ENCODE results near the gene TUG1.

Gene TUG1

DNA sequence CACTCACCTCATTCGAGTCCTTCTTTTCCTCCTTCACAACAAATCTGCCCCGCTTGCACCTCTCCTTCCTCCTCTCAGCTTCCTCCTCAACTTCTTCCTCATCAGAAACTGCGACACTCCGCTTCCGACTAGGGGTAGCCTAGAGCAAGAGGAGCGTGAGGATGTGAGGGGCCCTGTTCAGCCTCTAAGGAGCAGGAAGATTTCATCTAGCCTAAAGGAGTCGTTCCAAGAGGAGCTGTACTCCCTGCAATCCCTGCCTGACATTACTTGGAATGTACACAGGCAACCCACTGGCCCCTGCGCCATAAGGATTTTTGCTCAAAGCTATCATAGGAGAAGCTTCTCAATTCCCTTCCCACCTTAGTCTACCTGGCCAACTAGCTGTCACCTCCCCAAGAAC lies 35.0 kb upstream of the TUG1 start:
- Histone ChIP-seq H3K4me1 (ENCODE audit: insufficient read depth, low read length) (no peaks in the 10 kb centered on the region), H3K36me3 (ENCODE audit: insufficient read depth, low read length) (peaks cover 46% of the 10 kb centered on the region), H3K9ac (ENCODE audit: low read depth, low read length) (no peak overlapping the region), H3K9me3 (ENCODE audit: control insufficient read depth, insufficient read depth, low read length) (no peaks in the 10 kb centered on the region)

DNA sequence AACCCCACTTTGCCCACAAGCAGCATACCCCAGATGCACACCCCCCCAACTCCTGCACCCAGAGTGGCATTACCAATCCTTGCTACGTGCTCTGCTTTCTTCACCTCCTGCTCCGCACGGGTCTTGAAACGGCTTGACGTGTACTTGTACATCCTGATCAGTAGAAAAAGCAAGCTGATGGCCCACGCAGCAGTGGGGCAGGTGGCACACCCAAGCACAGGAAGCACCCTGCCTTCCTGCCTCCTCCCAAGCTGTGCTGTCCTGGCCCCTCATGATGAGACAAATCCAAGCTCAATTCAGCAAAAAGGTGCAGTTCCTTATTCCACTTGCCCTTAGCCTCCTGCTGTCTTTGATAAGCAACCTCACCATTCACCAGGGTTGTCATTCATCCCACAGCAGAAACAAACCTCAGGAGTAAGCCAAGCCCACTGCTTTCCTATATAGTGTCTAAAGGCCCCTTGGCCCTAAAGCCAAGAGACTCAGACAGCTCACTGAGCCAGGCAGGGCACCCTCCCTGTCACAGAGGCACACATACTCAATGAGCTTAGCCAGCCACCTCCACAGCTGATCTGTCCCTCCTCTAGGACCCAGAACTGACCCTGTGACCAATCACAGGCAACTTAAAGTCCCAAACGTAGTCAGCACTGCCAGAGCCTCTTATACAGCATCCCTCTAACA lies 28.2 kb upstream of the TUG1 start:
- Histone ChIP-seq H3K36me3 (ENCODE audit: insufficient read depth, low read length) (peaks cover 45% of the 10 kb centered on the region), H3K9me3 (ENCODE audit: control insufficient read depth, insufficient read depth, low read length) (no peaks in the 10 kb centered on the region), H3K9ac (ENCODE audit: low read depth, low read length) (no peak overlapping the region), H3K4me1 (ENCODE audit: insufficient read depth, low read length) (no peaks in the 10 kb centered on the region)

DNA sequence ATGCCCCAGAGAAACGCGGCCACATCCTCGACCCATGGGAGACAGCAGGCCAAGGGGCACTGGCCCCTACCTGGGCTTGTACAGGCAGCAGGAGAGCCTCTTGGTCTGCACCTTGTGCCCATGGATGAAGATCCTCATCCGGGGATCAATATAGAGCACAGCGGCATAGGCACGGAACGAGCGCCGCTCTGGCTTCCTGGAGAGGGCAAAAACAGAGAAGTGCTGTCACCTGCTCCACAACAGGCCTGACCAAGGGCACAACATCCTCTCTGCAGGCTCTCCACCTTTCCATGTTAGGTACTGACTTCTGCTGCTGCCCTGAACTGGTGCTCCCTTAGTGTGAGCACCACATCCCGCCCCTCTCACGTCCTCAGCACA lies 27.7 kb upstream of the TUG1 start:
- Histone ChIP-seq H3K9ac (ENCODE audit: low read depth, low read length) (no peak overlapping the region), H3K4me1 (ENCODE audit: insufficient read depth, low read length) (no peaks in the 10 kb centered on the region), H3K36me3 (ENCODE audit: insufficient read depth, low read length) (peaks cover 48% of the 10 kb centered on the region), H3K9me3 (ENCODE audit: control insufficient read depth, insufficient read depth, low read length) (no peaks in the 10 kb centered on the region)

DNA sequence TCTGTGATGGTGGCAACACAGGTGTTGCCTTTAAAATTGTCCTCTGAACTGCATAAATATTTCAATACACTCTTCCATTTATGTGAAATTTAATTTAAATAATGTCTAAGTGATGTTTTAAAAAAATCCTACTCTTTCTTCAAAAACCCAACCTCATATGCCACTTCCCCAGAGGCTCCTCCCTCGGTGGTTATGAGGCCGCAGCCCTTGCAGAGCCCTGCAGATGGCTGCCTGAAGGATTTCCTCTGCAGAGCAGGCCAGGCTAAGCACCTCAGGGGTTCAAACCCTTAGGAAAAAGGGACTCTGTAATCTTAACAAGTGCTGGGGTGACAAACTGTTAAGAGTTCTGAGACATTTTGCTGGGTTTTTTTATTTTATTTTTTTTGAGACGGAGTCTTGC lies 25.7 kb upstream of the TUG1 start:
- Histone ChIP-seq H3K36me3 (ENCODE audit: insufficient read depth, low read length) (peaks cover 41% of the 10 kb centered on the region), H3K9me3 (ENCODE audit: control insufficient read depth, insufficient read depth, low read length) (no peaks in the 10 kb centered on the region), H3K4me1 (ENCODE audit: insufficient read depth, low read length) (no peaks in the 10 kb centered on the region), H3K9ac (ENCODE audit: low read depth, low read length) (no peak overlapping the region)

DNA sequence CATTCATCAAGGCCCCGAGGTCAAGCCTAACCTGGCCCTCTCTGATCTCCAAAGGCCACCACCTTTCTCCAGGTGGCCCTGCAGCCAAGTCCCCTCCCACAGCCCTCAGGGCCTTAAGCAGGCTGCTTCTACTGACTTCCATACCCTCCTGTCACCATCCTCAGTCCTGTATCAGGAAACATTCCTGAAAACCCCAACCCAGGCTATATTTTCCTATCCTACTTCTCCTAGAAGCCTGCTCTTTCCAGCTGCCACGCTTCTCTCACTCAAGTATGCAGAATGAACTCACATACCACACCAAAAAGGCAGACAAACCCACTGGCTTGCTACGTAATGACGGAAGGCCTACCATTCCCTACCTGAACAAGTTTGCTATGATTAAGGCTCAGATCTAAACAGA lies 24.1 kb upstream of the TUG1 start:
- Histone ChIP-seq H3K4me1 (ENCODE audit: insufficient read depth, low read length) (no peaks in the 10 kb centered on the region), H3K36me3 (ENCODE audit: insufficient read depth, low read length) (peaks cover 38% of the 10 kb centered on the region), H3K9ac (ENCODE audit: low read depth, low read length) (no peak overlapping the region), H3K9me3 (ENCODE audit: control insufficient read depth, insufficient read depth, low read length) (no peaks in the 10 kb centered on the region)

DNA sequence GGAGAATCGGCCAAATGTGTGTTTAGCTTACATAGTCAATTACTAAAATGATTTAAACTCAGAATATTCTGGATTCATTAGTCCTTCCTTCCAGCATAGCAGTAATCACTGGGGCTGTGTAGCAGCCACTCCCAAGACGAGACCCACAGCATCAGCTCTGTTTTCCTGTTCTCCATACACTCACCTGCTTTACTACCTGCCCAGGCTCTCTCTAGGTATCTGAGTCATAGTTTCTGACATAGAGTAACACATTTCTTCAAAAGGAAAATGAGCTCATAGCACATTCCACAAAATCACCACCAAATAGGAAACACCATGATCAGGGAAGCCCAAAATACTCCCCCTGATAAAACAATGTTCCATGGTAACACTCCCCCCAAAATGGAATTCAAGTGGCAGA lies 23.4 kb upstream of the TUG1 start:
- no peaks in the 10 kb centered on the region for H3K4me1 ChIP-seq (ENCODE audit: insufficient read depth, low read length)
- no peak overlapping the region for H3K9ac ChIP-seq (ENCODE audit: low read depth, low read length)
- H3K36me3 ChIP-seq (ENCODE audit: insufficient read depth, low read length), result peaks cover 37% of the 10 kb centered on the region
- no peaks in the 10 kb centered on the region for H3K9me3 ChIP-seq (ENCODE audit: control insufficient read depth, insufficient read depth, low read length)

DNA sequence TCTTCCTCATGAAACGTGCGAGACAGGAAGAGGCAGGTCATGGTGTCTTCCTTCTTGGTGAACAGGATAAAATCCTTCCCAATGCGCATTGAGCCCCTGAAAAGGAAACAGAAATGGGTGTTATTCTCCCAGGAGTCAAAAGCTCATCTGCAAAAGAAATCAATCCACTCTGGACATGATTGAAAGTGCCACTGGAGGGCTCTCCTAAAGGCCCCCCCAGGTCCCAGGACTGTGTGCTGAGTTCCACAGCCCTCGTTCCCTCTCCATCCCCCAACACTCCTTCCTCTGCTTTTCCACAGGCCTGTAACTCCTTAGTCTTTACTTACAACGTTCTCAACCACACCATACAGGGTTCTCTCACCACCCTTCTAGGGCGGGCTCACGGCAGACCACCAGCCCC lies 22.7 kb upstream of the TUG1 start:
- H3K4me1 ChIP-seq (ENCODE audit: insufficient read depth, low read length), result no peaks in the 10 kb centered on the region
- H3K9me3 ChIP-seq (ENCODE audit: control insufficient read depth, insufficient read depth, low read length), result no peaks in the 10 kb centered on the region
- no peak overlapping the region for H3K9ac ChIP-seq (ENCODE audit: low read depth, low read length)
- H3K36me3 ChIP-seq (ENCODE audit: insufficient read depth, low read length), result peaks cover 44% of the 10 kb centered on the region

DNA sequence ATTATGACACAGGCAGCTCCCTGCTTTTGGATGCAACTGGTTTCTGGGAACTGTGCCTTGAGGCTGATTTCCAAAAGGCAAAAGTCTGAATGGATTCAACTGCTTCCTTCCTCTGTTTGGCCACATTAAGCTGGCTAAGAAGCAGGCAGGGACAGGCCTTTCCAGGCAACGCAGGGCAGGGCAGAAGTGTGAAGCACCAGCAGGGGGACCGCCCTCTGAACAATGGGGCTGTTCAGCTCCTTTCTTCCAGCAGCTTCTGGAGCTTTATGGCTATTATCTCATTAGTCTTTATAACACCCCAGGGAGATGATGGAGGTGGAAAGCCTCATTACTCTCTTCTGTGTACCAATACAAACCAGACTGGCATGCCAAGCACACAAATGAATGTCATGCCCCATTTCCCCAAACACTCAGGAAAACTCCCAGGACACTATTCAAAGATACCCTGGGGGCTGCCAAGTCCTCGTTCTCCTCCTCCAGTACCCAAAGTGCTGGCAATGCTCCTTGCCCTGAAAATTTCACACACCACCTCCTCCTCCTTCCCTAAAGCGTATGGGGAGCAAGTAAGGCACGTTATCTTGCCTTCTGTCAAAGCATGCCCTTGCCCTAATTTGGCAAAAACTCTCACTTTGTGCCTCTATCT lies 21.8 kb upstream of the TUG1 start:
- Histone ChIP-seq H3K9me3 (ENCODE audit: control insufficient read depth, insufficient read depth, low read length) (no peaks in the 10 kb centered on the region), H3K36me3 (ENCODE audit: insufficient read depth, low read length) (peaks cover 46% of the 10 kb centered on the region), H3K9ac (ENCODE audit: low read depth, low read length) (no peak overlapping the region), H3K4me1 (ENCODE audit: insufficient read depth, low read length) (no peaks in the 10 kb centered on the region)

DNA sequence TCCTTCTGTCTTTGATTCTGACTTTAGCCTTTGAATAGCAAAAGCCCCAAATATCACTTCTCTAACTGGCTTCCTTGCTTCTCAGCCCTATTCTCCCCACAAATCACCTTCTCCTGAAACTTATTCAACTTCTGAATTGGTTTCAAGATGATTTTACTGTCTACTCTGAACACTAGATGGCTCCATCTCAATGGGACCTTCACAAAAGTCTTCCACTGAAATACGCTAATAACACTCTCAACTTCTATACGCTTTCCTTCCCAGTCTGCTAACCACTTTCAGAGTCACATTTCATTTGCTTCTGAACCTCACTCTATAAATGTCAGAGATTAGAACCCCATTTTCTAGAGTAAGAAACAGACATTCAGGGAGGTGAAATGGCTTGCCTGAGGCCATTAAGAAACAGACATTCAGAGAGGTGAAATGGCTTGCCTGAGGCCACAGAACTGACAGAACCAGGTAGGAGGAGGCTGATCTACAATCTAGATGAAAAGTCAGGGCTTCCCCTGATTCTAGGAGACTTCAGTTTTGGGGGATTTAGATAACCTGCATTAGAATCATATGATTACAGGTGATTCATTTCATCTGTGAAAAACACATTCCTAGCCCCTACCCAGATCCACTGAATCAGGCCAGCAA lies 21.1 kb upstream of the TUG1 start:
- H3K9ac ChIP-seq (ENCODE audit: low read depth, low read length), result no peak overlapping the region
- H3K36me3 ChIP-seq (ENCODE audit: insufficient read depth, low read length), result peaks cover 50% of the 10 kb centered on the region
- H3K4me1 ChIP-seq (ENCODE audit: insufficient read depth, low read length), result no peaks in the 10 kb centered on the region
- no peaks in the 10 kb centered on the region for H3K9me3 ChIP-seq (ENCODE audit: control insufficient read depth, insufficient read depth, low read length)

DNA sequence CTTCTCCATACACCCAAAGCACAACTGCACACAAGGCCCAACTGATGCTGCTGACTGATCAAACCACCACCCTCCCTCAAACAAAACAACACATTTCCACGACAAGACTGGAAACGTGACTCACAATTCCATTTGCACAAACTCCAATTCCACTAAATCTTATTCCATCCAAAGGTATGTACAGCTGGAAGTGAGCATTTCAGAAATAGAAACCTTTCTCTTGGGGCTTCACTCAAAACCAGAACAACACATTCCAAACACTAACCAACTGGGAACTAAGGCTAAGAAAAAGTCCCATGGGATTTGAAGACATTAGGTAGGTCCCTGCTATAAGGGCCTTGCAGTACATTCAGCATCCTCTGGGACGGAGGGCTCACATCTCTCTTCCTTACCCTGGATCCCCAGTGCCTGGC lies 20.1 kb upstream of the TUG1 start:
- Histone ChIP-seq H3K4me1 (ENCODE audit: insufficient read depth, low read length) (no peaks in the 10 kb centered on the region), H3K9me3 (ENCODE audit: control insufficient read depth, insufficient read depth, low read length) (no peaks in the 10 kb centered on the region), H3K9ac (ENCODE audit: low read depth, low read length) (no peak overlapping the region), H3K36me3 (ENCODE audit: insufficient read depth, low read length) (peaks cover 50% of the 10 kb centered on the region)

DNA sequence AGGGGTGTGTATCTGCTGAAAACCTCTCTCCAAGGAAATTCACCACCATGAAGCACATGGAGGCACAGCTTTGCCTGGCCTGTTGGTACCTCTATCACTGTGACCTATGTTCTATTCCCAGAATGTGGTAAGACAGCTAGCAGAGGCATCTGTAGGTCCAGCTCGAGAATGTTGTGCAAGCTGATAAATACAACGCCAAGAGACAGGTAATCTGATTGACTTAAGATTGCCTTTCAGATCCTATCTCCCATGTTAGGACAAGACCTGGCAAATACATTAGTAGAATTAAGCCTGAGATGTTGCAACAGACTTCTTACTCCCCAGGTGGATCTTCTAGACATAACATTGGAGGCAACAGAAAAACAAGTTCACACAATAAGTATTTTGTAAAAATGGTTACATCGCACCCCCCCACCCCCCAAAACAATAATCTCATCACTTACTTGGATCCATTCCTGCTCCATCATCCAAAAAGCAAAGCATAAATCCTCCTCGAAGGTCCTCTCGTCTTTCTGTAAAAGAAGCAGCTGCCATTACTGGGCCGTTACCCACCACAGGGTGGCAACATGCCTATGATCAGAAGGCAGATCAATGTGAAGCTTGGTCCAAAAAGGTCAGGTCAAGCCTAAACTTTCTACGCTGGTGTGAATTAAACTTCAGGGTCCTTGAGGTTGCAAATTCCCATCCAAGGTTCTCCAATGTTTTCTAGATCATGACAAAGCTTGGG lies 19.0 kb upstream of the TUG1 start:
- Histone ChIP-seq H3K36me3 (ENCODE audit: insufficient read depth, low read length) (peaks cover 49% of the 10 kb centered on the region), H3K9me3 (ENCODE audit: control insufficient read depth, insufficient read depth, low read length) (no peaks in the 10 kb centered on the region), H3K9ac (ENCODE audit: low read depth, low read length) (no peak overlapping the region), H3K4me1 (ENCODE audit: insufficient read depth, low read length) (no peaks in the 10 kb centered on the region)

DNA sequence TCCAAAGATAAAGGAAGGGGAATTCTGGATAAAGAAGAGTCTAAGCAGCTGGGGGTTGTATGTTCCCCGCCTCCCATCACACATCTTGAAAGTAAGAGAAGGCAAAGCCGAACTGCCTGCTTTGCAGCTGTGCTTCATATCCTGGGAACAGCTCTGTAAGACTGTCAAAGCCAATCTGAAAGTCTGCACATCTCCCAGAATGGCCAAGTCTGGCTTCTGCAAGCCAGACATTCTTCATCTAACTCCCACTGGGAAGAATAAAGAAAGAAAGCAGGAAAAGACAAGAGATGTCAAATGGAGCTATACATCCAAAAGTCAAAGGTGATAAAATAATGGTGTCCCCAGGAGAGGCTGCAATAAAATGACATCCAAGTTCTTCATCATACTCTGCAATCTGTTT lies 15.9 kb upstream of the TUG1 start:
- Histone ChIP-seq H3K36me3 (ENCODE audit: insufficient read depth, low read length) (peaks cover 35% of the 10 kb centered on the region), H3K9ac (ENCODE audit: low read depth, low read length) (no peak overlapping the region), H3K9me3 (ENCODE audit: control insufficient read depth, insufficient read depth, low read length) (no peaks in the 10 kb centered on the region), H3K4me1 (ENCODE audit: insufficient read depth, low read length) (no peaks in the 10 kb centered on the region)

DNA sequence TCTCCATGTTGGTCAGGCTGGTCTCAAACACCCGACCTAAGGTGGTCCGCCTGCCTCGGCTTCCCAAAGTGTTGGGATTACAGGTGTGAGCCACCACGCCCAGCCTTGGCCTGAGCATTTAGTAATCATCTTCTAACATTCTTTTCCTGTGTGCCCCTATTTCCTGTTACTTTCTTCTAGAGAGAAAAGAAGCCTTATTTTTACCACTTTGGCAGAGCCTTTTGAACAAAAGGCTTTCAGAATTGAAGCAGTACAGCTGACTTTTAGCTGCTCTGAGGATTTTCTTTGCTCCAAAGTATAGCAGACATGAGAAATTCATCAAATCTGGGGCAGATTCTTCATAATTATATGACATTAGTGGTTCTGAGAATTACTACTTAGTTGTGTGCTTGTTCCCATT lies 13.9 kb upstream of the TUG1 start:
- peaks cover 31% of the 10 kb centered on the region for H3K36me3 ChIP-seq (ENCODE audit: insufficient read depth, low read length)
- no peaks in the 10 kb centered on the region for H3K9me3 ChIP-seq (ENCODE audit: control insufficient read depth, insufficient read depth, low read length)
- no peak overlapping the region for H3K9ac ChIP-seq (ENCODE audit: low read depth, low read length)
- no peaks in the 10 kb centered on the region for H3K4me1 ChIP-seq (ENCODE audit: insufficient read depth, low read length)

DNA sequence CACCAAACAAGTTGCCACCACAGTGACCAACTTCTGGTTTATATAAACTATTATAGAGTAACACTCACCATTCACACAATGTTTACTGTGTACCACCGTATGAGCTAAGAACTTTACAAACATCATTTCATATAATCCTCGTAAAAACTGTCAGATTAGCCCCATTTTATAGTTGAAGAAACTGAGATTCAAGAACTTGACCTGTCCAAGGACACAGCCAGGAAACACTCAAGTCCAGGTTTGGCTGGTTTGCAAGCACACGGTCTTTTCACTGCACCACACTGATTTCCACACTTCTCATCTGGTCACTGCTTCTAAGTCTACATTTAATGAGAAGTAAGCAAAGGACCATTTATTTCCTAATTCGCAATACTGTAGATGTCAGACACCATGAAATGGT lies 4.2 kb upstream of the TUG1 start:
- H3K9ac ChIP-seq (ENCODE audit: low read depth, low read length), result no peak overlapping the region
- H3K36me3 ChIP-seq (ENCODE audit: insufficient read depth, low read length), result no peaks in the 10 kb centered on the region
- H3K9me3 ChIP-seq (ENCODE audit: control insufficient read depth, insufficient read depth, low read length), result no peaks in the 10 kb centered on the region
- peaks cover 3% of the 10 kb centered on the region; the same call in 1 of the 2 replicates for H3K4me1 ChIP-seq (ENCODE audit: insufficient read depth, low read length)

All from ES-I3 (cell line).